ENCODE measurements around the gene USH2A. TPM values are rescaled to one million over a fixed set of nuclear protein-coding genes. Genes with fewer than 3 reads are reported as not detected.

The USH2A gene
- total RNA-seq, 1 experiment from 2014 or later = 0.80 TPM

DNA sequence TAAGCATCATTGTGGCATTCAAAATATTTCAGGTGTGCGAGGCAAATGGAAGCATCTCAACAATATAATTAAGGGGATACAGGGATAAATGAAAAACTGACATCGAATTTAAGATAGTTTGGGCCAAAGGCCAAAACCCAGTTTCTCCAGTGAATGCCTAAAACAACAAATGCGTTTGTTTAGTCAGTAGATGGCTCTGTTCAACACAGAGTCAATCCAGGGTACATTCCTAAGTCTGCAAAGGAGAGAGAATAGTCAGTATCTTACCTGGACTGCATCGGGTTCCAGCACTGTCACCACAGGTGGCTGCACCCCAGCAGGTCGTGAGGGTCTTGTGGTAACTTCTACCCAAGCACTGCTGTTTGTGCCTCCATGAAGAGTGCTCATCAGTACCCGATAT is 535.1 kb downstream of the USH2A start:
- no peak for DNase-seq
- no peaks in the 10 kb centered on the region for H3K36me3 ChIP-seq (replicated peaks; ENCODE audit: control insufficient read depth, insufficient read depth, low read length)
- no peak overlapping the region for H3K4me3 ChIP-seq (ENCODE audit: insufficient read depth, low read depth, low read length)
- no peaks in the 10 kb centered on the region for H3K27me3 ChIP-seq (ENCODE audit: control insufficient read depth, insufficient read depth, low read length)

DNA sequence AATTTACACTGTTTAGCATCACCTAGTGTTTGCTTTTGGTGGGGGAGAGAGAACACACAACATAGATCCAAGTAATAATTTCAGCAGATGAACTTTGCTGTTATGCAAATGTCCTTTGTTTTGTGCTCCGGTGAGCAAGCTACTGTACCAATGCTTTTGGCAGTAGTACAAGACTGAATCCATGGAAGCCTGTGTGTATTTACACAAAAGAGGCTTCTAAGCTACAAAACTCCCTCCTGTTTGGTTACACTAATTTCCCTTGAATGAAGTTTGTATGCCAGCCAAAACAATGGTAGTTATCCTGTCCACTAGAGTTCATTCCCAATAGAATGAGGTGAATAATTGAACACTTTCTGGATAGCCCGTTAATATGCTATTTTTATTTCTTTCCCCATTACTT is 535.6 kb downstream of the USH2A start:
- no peak overlapping the region for H3K4me3 ChIP-seq (ENCODE audit: insufficient read depth, low read depth, low read length)
- no peak for DNase-seq
- H3K36me3 ChIP-seq (replicated peaks; ENCODE audit: control insufficient read depth, insufficient read depth, low read length) = no peaks in the 10 kb centered on the region
- no peaks in the 10 kb centered on the region for H3K27me3 ChIP-seq (ENCODE audit: control insufficient read depth, insufficient read depth, low read length)

DNA sequence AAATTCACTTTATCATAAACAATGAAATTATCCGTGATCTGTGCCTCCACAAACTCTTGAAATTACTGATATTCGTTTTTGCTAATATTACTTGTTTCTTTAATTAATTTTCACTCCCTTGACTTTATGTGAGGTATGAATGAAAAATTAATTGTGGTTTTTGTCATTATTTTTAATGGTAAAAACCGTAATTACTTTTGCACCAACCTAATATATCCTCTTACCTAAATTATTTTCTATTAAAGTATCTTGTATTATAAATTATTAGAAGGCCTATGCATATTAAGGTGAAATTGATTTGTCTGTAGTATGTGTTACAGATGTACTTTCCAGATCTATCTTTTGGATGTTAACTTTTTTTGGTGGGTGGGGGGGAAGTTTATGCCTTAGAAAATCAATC is 540.2 kb downstream of the USH2A start:
- Histone ChIP-seq H3K36me3 (replicated peaks; ENCODE audit: control insufficient read depth, insufficient read depth, low read length) (no peaks in the 10 kb centered on the region), H3K4me3 (ENCODE audit: insufficient read depth, low read depth, low read length) (no peak overlapping the region), H3K27me3 (ENCODE audit: control insufficient read depth, insufficient read depth, low read length) (no peaks in the 10 kb centered on the region)
- no peak for DNase-seq

DNA sequence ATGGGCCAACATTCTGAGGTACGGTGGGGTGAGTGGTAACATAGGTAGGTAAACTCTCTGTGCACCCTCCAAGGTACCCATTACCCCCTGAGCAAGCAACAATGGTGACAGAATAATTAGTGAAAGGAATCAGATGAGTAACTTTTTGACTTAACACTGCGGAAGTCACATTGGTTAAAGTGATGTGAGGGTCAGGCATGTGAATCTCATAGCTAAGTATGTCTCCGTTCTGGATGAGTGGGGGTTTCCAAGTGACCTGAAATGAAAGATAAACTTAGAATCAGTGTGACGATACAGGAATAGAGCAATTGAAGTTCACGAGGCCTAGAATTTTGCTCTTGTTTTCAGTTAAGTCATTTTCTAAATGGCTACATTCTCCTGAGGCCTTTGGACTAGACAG is 544.4 kb downstream of the USH2A start:
- DNase-seq = no peak
- Histone ChIP-seq H3K36me3 (replicated peaks; ENCODE audit: control insufficient read depth, insufficient read depth, low read length) (no peaks in the 10 kb centered on the region), H3K27me3 (ENCODE audit: control insufficient read depth, insufficient read depth, low read length) (no peaks in the 10 kb centered on the region), H3K4me3 (ENCODE audit: insufficient read depth, low read depth, low read length) (no peak overlapping the region)

DNA sequence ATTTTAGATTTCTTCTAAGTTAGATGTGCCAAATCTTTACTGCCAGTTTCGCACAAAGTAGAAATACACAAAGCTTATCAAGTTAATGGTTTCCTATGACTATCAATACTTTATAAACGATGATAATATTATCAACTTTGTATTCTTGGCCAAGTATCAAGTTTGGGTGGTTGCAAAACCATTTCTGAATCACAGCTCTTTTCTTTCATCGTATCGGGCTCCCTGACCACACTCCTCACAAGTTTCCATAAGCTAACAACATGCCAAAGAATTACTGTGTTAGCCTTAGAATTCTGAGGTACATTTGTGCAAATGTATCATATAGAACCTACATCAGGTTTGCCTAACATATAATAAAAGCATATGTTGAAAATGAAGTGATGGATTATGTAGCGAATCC is 545.1 kb downstream of the USH2A start:
- no peak overlapping the region for H3K4me3 ChIP-seq (ENCODE audit: insufficient read depth, low read depth, low read length)
- no peaks in the 10 kb centered on the region for H3K27me3 ChIP-seq (ENCODE audit: control insufficient read depth, insufficient read depth, low read length)
- no peaks in the 10 kb centered on the region for H3K36me3 ChIP-seq (replicated peaks; ENCODE audit: control insufficient read depth, insufficient read depth, low read length)
- DNase-seq = no peak

DNA sequence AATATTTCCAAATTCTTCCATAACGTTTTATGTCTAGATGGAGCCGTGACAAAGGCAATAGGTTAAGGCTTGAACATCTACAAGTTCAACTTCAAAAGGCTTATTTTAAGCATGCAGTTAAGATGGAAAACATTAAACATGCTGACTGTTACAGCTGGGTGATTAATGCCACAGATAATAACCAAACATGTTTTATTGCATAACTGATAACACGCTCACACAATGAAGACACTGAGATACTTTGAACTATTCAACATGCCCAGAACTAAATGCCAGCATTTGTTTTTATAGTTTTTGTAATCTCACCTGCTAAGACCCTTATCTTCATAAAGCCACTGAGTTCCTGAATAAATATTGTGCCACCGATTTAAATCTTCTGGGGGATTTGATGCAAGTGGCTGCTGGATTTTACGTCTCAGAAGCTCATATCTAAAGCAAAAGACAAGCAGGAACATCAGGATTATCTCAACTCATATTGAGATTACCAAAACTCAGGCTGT is 545.7 kb downstream of the USH2A start:
- Histone ChIP-seq H3K36me3 (replicated peaks; ENCODE audit: control insufficient read depth, insufficient read depth, low read length) (no peaks in the 10 kb centered on the region), H3K4me3 (ENCODE audit: insufficient read depth, low read depth, low read length) (no peak overlapping the region), H3K27me3 (ENCODE audit: control insufficient read depth, insufficient read depth, low read length) (no peaks in the 10 kb centered on the region)
- no peak for DNase-seq

DNA sequence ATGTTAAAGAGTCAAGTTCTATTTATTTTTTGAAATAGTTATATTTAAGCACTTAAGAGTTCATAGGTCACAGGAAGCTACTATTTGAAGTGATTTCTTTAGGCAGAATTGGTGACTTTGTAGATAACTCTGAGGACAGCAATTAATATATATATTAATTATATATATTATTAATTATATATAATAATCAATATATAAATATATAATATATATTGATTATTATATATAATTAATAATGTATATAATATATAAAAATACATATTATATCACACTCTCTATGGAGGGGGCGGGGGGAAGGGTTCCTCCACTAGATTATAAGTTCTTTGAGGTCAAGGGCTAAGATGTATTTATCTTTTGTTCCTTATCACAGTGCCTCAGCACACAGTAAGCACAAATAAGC is 547.5 kb downstream of the USH2A start:
- H3K4me3 ChIP-seq (ENCODE audit: insufficient read depth, low read depth, low read length) = no peak overlapping the region
- H3K36me3 ChIP-seq (replicated peaks; ENCODE audit: control insufficient read depth, insufficient read depth, low read length) = no peaks in the 10 kb centered on the region
- no peaks in the 10 kb centered on the region for H3K27me3 ChIP-seq (ENCODE audit: control insufficient read depth, insufficient read depth, low read length)
- DNase-seq = no peak

DNA sequence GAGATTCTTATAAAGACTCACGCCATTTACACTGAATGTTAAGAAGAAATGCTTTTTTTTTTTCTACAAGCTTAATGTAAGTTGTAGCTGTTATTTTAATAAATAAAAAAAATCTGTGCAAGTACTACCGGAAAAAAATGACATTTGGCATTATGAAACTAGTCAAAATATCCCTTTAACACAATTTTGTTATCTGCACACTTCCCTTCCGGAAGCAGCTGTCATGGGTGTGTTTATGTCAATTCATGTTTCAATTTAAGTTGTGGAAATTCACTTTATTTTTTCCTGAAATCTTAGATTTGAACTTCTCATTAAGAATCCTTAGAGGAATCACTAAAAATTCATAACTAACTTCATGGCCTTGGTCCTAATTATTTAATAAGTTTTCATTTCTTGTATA is 548.0 kb downstream of the USH2A start:
- H3K4me3 ChIP-seq (ENCODE audit: insufficient read depth, low read depth, low read length) = no peak overlapping the region
- H3K27me3 ChIP-seq (ENCODE audit: control insufficient read depth, insufficient read depth, low read length) = no peaks in the 10 kb centered on the region
- DNase-seq = no peak
- no peaks in the 10 kb centered on the region for H3K36me3 ChIP-seq (replicated peaks; ENCODE audit: control insufficient read depth, insufficient read depth, low read length)

DNA sequence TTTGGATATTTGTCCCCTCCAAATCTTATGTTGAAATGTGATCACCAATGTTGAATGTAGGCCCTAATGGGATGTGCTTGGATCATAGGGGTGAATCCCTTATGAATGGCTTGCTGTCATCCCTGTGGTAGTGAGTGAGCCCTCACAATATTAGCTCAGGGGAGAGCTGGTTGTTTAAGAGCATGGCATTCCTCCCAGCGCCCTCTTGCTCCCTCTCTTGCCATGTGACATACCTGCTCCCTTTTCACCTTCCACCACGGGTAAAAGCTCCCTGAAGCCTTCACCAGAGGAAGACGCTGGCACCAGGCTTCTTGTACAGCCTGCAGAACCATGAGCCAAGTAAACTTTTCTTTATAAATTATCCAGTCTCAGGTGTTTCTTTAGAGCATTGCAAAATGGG is 550.6 kb downstream of the USH2A start:
- no peak for DNase-seq
- Histone ChIP-seq H3K27me3 (ENCODE audit: control insufficient read depth, insufficient read depth, low read length) (no peaks in the 10 kb centered on the region), H3K36me3 (replicated peaks; ENCODE audit: control insufficient read depth, insufficient read depth, low read length) (no peaks in the 10 kb centered on the region), H3K4me3 (ENCODE audit: insufficient read depth, low read depth, low read length) (no peak overlapping the region)

DNA sequence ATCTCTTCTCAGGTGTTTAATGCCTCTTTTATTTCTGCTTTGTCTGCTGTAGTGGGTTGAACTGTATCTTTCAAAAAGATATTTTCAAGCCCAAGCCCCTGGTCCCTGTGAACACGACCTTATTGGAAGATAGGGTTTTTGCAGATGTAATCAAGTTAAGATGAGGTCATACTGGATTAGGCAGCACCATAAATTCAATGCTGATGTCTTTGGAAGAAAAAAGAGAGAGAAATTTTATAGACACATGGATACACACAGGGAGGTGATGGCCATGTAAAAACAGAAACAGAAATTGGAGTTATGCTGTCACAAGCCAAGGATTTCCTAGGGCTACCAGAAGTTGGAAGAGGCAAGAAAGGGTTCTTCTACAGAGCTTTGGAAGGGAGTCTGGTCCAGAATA is 554.7 kb downstream of the USH2A start:
- Histone ChIP-seq H3K27me3 (ENCODE audit: control insufficient read depth, insufficient read depth, low read length) (no peaks in the 10 kb centered on the region), H3K36me3 (replicated peaks; ENCODE audit: control insufficient read depth, insufficient read depth, low read length) (no peaks in the 10 kb centered on the region), H3K4me3 (ENCODE audit: insufficient read depth, low read depth, low read length) (no peak overlapping the region)
- DNase-seq = no peak

DNA sequence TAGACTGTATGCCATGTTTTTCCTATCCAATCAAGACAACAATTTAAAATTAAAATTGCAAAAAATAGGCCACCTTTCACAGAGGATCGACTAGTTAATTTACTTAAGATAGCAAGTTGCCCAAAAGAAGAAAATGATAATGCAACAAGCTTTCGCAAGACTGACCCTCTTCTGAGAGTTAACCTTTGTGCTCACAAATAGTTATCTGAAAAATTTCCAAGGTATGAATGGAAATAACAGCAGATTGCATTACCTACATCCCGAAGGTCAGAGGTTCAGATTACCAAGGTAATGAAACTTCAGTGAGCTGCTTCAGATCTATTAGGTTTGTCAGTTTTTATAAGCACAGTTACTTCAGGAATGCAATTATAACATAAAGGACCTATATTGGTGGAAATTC is 558.2 kb downstream of the USH2A start:
- Histone ChIP-seq H3K36me3 (replicated peaks; ENCODE audit: control insufficient read depth, insufficient read depth, low read length) (no peaks in the 10 kb centered on the region), H3K27me3 (ENCODE audit: control insufficient read depth, insufficient read depth, low read length) (no peaks in the 10 kb centered on the region)
- DNase-seq = no peak

DNA sequence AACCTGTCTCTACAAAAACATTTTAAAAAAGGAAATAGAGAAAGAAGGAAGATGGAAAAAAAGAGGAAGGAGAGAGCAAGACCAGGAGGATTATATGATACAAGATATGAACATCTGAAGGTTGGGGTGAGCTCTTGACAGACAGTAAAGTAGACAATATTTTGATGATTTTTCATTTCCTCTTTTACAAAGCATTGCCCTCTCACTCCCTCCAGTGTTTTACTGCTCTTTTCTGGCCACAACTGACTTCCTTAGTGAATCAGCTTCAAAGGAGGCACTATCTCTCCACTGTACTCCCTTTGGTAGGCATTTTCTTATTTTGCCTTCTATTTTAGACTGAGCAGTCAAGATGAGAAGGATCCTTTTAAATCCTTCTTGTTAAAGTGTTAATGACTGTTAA is 559.5 kb downstream of the USH2A start:
- Histone ChIP-seq H3K36me3 (replicated peaks; ENCODE audit: control insufficient read depth, insufficient read depth, low read length) (no peaks in the 10 kb centered on the region), H3K27me3 (ENCODE audit: control insufficient read depth, insufficient read depth, low read length) (no peaks in the 10 kb centered on the region), H3K4me3 (ENCODE audit: insufficient read depth, low read depth, low read length) (no peak overlapping the region)
- no peak for DNase-seq

More for the DNA sequence above, 558.2 kb downstream of the USH2A start:
- H3K4me3 ChIP-seq (ENCODE audit: insufficient read depth, low read depth, low read length) = no peak overlapping the region

DNA sequence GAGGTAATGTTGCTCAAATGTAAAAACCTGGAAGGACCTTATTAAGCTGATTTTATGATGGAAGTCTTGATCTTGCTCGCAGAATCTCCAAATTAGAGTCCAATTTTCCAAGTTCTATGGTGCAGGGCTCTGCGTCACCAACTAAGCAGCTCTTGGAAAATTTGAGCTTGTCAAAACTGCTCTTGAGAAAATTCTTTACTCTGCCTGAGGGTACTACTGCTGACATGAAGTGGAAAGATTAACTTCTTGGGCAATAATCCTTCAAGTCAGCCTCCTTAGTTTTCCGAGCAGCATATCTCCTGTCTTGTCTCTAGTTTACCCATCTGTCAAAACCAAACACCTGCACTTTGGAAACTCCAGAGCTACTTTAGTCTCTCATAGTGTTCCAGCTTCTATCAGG is 562.4 kb downstream of the USH2A start:
- no peak for DNase-seq
- no peaks in the 10 kb centered on the region for H3K36me3 ChIP-seq (replicated peaks; ENCODE audit: control insufficient read depth, insufficient read depth, low read length)
- no peak overlapping the region for H3K4me3 ChIP-seq (ENCODE audit: insufficient read depth, low read depth, low read length)
- H3K27me3 ChIP-seq (ENCODE audit: control insufficient read depth, insufficient read depth, low read length) = no peaks in the 10 kb centered on the region

DNA sequence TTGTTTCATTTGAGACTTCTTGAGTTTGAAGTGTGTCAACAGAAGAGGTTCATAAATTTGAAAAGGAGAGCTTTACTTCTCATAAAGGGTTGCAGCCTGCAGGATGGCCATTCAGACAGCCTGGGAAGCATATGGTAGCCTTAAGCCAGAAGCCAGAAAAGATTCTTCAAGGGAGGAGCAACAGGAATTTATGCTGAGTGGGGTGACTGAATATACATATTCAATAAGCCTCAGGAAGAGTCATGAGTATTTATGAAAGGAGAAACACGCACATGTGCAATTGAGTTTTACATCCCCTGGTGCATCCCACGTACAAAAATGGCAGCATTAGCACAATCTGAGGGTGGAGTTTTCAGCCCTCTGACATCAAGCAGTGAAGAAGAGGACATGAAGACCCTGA is 565.9 kb downstream of the USH2A start:
- no peaks in the 10 kb centered on the region for H3K27me3 ChIP-seq (ENCODE audit: control insufficient read depth, insufficient read depth, low read length)
- no peaks in the 10 kb centered on the region for H3K36me3 ChIP-seq (replicated peaks; ENCODE audit: control insufficient read depth, insufficient read depth, low read length)
- H3K4me3 ChIP-seq (ENCODE audit: insufficient read depth, low read depth, low read length) = no peak overlapping the region
- DNase-seq = no peak

DNA sequence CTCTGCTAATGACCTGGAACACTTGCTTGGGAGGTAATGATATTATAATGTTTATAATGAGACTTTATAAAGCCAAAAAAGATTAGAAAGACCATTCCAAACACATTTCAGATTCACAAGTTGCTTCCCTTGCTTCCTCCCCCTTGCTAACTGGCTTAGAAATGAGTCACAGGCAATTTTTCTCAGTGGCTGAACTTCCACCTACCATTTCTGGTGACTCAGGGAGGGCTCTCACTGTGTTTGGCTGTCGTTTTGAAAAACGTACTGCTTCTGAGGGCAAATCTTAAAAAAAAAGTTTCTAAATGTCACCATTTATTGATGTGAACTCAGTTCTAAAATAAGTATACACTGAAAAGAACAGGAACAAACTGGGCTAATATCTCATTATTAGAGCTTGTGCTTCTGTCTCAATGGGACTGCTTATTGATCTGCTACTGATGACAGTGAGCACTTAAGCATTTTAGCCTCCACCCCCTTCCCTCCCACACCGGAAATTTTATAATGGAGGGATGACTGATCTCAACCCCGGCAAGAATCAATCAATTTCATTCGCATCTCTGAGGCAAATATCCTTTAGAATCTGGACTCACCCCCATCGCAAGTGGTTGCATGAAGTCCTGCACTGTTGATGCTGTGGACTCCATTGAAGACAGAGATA is 577.9 kb downstream of the USH2A start:
- Histone ChIP-seq H3K27me3 (ENCODE audit: control insufficient read depth, insufficient read depth, low read length) (no peaks in the 10 kb centered on the region), H3K36me3 (replicated peaks; ENCODE audit: control insufficient read depth, insufficient read depth, low read length) (no peaks in the 10 kb centered on the region), H3K4me3 (ENCODE audit: insufficient read depth, low read depth, low read length) (no peak overlapping the region)
- DNase-seq = no peak

DNA sequence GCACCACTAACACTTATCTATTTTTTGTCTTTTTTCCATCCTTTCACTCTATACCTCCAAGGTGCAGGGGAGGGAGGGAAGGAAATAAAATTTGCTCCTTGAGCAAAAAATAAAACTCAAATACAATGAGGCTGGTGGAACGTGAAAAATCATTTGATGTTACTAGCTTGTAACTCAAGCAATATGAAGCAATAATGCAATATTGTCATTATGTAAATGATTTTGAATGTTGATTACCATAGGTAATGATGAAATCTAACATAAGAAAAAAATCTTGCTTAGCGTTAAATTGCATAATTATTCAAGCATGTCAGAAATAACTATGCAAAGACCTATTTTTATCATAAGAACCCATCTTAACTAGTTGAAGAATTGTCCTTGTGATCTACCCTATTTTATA is 578.5 kb downstream of the USH2A start:
- H3K4me3 ChIP-seq (ENCODE audit: insufficient read depth, low read depth, low read length) = no peak overlapping the region
- no peaks in the 10 kb centered on the region for H3K27me3 ChIP-seq (ENCODE audit: control insufficient read depth, insufficient read depth, low read length)
- DNase-seq = no peak
- no peaks in the 10 kb centered on the region for H3K36me3 ChIP-seq (replicated peaks; ENCODE audit: control insufficient read depth, insufficient read depth, low read length)
